Measurements from ENCODE around the gene SLC39A1.

Gene SLC39A1

DNA sequence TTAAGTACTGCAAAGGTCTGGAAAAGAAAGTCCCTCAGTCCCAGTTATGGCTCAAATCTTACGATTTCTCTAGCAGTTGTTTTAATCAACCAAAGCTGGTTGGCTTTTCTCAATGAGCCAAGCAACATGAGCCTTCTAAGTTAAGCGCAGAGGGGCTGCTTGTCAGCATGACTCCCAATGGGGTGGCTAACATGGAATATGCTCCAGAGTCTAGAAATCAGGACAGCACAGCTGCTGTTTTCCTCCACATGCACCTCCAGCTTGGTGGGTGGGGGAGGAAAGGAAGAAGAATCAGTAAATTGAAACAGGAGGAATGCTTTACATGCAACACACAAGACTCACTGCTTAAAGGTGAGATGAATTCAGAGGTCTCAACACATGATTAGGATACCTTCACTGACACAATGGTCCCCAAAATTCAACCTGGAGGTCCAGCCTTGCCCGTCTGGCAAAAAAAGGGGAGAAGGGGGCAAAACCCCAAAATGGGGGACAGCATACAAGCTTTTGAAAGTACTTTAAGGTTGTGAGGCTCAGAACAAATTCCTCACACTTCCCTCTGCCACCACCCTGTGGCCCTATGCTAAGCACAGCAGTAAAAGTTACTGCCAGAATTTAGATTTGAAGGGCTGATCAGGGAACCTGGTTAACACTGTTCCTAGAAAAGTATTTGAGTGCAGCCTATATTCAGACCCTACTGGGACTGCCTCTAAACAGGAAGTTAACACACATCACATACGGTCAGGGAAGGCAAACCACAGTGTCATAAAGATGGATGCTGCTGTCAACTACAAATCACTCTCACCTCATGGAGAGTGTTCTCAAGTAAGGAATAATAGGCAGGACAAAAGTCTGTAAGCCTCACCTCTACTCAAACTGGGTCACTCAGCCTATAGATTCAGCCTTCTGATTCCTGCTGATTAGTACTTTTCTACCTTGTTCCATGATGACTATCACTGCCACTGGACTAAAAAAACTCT lies 43.2 kb downstream of the SLC39A1 start:
- peak; percentile 39; the same call in 1 of the 2 replicates for TF ChIP-seq CTCF (IDR thresholded peaks at IDR 0.05)

DNA sequence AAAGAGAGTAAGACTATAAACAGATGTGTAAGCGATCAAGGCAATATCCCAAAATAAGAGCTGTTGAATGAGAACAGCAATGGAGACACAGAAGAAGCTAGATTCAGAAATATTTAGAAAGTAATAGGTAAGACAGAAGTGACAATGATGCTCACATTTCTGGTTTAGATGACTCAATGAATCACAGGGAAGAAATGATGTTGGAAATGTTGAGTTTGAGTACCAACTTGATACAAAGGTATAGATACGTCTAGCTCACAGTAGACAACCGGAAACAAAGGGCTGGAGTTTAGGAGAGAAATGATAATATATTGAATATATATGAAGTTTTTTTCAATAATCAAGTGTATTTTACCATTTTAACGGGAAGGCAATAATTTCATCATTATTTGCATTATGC lies 47.0 kb downstream of the SLC39A1 start:
- TF ChIP-seq CTCF (IDR thresholded peaks at IDR 0.05), result no peak

- TF ChIP-seq CTCF (IDR thresholded peaks at IDR 0.05), result no peak
These were observed 51.0 kb downstream of the SLC39A1 start for GRCh38 chr1:153912349-153912748.
